IMR-90 (cell line): ENCODE data around the gene ELOVL2.

ENCODE experiments used
- CTCF ChIP-seq: conservative IDR thresholded peaks from 2 replicates; pipeline ENCODE4 v1.5.1; 2012; ENCODE audit warnings: mild to moderate bottlenecking, low read depth, low read length, improper control_type of control experiment
- POLR2A ChIP-seq: IDR thresholded peaks from 2 replicates; pipeline ENCODE4 v1.6.1; 2012; ENCODE audit warnings: mild to moderate bottlenecking, low read depth, low read length

GRCh38 chr6:11085758-11086435 is 41.8 kb upstream of the ELOVL2 start:
- no peak for TF ChIP-seq CTCF
- no peak for TF ChIP-seq POLR2A
